Fibroblast of the conjunctiva (primary cell): ENCODE data around the gene BCL2L14.
"Not testable (repeated sequence)": the region's sequence is repeated elsewhere in the genome, so short reads cannot be mapped to it uniquely, and the experiment has no call there.

Experiments used
- DNase-seq: peaks from one replicate; pipeline ENCODE4 v3.0.0-alpha.2; 2010; ENCODE audit warnings: low read depth

The BCL2L14 gene

GRCh38 chr12:12108441-12109058 is 37.8 kb downstream of the BCL2L14 start:
- DNase-seq: no peak

GRCh38 chr12:12110923-12111555 is 40.3 kb downstream of the BCL2L14 start:
- DNase-seq: not testable (repeated sequence)

- DNase-seq: no peak
These were observed 44.8 kb downstream of the BCL2L14 start for GRCh38 chr12:12115514-12115913.

GRCh38 chr12:12116677-12117076 is 45.9 kb downstream of the BCL2L14 start:
- no peak for DNase-seq

DNA sequence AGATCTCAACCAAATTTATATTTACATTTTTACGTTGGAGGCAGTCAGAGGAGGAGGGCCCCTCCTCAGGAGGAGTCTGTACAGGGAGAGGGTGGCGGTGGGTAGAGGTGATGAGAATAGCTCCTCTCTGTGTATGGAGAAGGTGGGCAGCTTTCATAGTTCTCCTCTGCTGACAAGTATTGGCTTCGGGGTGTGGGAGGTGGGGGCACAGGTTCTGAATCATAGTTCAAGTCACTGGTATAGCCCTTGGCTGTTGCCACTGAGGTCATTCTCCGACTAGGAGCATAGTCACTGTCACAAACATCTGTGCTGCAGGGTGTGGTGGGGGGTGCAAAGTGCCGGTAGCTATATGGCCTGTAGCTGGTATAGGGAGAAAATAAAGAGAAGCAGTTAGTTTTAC is 50.3 kb downstream of the BCL2L14 start:
- no peak for DNase-seq

- no peak for DNase-seq
These were observed 52.4 kb downstream of the BCL2L14 start for GRCh38 chr12:12123036-12123604.

- DNase-seq: no peak
These were observed 55.8 kb downstream of the BCL2L14 start for GRCh38 chr12:12126551-12126950.

DNA sequence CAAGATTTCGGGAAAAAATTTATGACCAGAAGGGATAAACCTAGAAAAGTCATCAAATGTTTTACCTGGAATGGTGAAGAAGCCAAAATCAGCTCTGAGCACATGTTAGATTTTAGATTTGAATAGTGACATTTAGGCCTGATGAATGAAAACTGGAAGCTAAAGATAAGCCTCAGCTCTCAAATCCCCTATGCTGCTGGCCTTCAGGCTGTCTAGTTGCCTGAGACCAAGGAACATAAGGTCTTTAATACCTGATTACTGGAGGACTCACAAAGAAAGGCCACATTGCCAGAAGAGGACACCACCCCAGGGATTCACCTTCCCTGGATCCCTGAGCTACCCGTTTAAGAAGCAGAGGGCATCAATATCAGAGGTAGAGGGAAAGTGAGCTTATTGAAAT is 56.6 kb downstream of the BCL2L14 start:
- no peak for DNase-seq

GRCh38 chr12:12128670-12129069 is 57.9 kb downstream of the BCL2L14 start:
- no peak for DNase-seq

DNA sequence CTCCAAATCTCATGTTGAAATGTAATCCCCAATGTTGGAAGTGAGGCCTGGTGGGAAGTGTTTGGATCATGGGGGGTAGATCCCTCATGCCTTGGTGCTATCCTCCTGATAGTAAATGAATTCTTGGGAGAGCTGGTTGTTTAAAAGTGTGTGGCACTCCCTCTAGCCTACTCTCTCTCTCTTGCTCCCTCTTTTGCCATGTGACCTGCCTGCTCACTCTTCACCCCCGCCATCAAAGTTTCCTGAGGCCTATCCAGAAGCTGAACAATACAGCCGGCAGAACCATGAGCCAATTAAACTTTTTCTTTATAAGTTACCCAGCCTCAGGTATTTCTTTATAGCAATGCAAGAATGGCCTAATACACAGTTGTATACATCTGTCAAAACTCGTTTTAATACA is 62.5 kb downstream of the BCL2L14 start:
- no peak for DNase-seq

- DNase-seq: no peak
These were observed 63.0 kb downstream of the BCL2L14 start for GRCh38 chr12:12133785-12134184.

DNA sequence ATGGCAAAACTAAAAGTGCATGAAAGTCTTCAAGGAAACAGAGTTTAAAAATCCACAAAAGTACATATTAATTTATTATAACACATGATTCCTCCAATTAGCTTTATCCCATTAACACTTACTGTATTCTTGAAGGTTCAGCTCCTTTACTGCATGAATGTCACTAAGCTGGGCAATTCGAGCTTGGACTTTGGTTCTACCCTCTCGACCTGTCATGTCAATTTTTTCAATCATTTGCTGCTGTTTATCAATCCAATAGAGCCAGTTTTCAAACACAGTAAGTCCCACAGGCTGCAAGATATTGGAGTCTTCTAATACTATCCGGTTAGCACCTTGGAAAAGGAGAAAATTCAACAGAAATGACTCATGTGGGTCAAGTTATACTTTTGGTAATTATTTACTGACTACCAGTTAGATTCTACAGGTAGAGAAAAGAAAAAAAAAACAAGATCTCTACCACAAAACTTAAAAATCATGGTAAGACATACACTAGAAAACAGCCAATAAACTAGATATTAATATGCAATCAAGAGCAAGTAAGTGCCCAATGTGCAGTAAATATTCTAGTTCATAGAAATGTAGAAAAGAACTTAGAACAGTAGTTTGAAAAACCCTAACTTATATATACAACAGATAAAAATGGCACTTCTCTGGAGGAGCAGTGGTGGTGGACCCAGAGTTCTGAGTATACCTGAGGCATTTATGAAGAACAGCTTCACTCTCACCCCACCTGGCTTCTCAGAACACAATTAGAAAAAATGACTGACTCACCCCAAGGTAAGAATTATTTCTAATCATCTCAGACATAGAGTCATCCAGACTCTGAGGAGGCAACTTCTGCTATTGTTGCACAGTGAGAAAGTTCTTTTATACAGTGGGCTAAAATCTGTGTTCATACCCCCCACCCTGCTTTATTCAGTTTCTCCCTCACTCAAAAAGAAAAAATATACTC is 67.7 kb downstream of the BCL2L14 start:
- no peak for DNase-seq

- no peak for DNase-seq
These were observed 70.3 kb downstream of the BCL2L14 start for GRCh38 chr12:12141000-12141399.

GRCh38 chr12:12144531-12144930 is 73.8 kb downstream of the BCL2L14 start:
- not testable (repeated sequence) for DNase-seq

DNA sequence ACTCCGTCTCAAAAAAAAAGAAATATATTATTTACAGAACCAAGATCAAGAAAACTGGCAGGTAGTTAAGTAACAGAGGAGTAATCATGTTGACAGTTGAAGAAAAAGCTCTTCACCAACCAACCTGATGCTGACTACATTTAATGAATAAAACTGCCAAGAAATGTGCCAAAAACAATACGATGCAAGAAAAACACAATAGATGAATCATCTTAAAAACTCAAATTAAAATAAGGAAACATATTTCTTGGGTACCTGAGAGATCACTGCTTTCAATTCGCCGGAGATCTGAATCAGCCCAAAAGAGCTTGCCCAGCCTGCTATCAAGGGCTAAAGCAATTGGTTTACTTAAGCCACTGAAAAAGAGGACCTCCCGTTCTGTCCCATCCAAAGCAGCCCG is 76.4 kb downstream of the BCL2L14 start:
- no peak for DNase-seq
